ENCODE measurements around the gene MBD4.
A peak's percentile ranks its signal among the peaks of the same experiment; 100 is the strongest.

The MBD4 gene

DNA sequence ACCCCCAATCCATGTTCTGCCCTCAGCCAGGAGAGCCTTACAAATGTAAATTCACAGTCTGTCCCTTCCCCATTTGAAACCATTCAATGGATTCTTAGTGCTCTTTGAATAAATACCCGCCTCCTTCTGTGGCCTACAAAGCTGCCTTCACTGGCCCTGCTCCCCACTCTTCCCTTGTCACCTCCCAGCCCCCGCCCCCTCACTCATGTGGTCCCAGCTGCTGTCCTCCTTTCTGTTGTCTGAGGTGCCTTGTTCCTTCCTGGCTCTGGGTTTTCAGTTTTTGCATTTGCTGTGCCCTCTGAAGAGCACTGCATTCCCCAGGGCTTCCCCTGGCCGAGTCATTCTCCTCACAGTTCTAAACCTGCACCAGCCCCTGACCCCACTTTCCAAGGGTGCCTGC is 14.5 kb downstream of the MBD4 start:
- H3K4me3 ChIP-seq (replicated peaks; ENCODE audit: low read depth, low read length) = no peak overlapping the region
- DNase-seq (ENCODE audit: extremely low read depth, low read depth) = no peak
- TF ChIP-seq, protein P1, sequence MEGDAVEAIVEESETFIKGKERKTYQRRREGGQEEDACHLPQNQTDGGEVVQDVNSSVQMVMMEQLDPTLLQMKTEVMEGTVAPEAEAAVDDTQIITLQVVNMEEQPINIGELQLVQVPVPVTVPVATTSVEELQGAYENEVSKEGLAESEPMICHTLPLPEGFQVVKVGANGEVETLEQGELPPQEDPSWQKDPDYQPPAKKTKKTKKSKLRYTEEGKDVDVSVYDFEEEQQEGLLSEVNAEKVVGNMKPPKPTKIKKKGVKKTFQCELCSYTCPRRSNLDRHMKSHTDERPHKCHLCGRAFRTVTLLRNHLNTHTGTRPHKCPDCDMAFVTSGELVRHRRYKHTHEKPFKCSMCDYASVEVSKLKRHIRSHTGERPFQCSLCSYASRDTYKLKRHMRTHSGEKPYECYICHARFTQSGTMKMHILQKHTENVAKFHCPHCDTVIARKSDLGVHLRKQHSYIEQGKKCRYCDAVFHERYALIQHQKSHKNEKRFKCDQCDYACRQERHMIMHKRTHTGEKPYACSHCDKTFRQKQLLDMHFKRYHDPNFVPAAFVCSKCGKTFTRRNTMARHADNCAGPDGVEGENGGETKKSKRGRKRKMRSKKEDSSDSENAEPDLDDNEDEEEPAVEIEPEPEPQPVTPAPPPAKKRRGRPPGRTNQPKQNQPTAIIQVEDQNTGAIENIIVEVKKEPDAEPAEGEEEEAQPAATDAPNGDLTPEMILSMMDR (IDR thresholded peaks at IDR 0.05; ENCODE audit: low read depth, low read length, missing control alignments) = no peak

DNA sequence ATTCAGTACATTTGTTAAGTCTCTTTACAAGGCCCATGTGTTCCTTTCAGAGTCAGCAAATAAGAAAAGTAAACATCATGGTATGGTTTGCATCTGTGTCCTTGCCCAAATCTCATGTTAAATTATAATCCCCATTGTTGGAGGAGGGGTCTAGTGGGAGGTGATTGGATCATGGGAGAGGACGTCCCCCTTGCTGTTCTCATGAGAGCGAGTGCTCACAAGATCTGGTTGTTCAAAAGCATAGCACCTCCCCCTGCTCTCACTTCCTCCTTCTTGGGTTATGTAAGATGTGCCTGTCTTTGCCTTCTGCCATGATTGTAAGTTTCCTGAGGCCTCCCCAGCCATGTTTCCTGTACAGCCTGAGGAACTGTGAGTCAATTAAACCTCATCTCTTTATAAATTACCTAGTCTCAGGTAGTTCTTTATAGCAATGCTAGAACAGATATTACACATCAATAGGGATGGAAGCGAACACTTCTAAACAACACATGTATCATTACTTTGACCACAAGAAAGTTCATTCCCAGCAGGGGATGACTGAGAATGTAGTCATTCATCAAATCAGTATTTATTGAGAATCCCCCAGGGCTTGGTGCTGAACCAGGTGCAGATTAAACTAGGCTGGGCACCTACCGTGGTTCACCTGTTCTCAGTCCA is 15.4 kb downstream of the MBD4 start:
- no peak for DNase-seq (ENCODE audit: extremely low read depth, low read depth)
- no peak overlapping the region for H3K4me3 ChIP-seq (replicated peaks; ENCODE audit: low read depth, low read length)
- TF ChIP-seq, protein P1 (IDR thresholded peaks at IDR 0.05; ENCODE audit: low read depth, low read length, missing control alignments) = no peak

DNA sequence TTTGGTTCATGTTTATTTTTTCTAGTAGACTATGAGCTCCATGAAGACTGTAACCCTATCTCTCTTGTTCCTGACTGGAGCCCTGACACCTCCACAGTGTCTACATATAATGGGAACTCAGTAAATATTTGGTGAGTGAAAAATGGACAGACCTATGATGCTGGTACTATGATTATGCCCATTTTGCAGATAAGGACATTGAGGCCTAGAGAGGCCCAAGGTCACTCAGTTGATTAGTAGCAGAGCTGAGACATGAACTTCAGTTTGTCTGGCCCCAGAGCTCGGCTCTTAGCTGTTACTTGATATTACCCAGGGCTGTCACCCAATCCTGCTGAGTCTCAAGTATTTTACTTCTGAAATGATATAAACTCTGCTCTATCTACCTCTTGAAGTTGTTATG is 16.9 kb downstream of the MBD4 start:
- DNase-seq (ENCODE audit: extremely low read depth, low read depth) = no peak
- H3K4me3 ChIP-seq (replicated peaks; ENCODE audit: low read depth, low read length) = no peak overlapping the region
- TF ChIP-seq, protein P1 (IDR thresholded peaks at IDR 0.05; ENCODE audit: low read depth, low read length, missing control alignments) = no peak

DNA sequence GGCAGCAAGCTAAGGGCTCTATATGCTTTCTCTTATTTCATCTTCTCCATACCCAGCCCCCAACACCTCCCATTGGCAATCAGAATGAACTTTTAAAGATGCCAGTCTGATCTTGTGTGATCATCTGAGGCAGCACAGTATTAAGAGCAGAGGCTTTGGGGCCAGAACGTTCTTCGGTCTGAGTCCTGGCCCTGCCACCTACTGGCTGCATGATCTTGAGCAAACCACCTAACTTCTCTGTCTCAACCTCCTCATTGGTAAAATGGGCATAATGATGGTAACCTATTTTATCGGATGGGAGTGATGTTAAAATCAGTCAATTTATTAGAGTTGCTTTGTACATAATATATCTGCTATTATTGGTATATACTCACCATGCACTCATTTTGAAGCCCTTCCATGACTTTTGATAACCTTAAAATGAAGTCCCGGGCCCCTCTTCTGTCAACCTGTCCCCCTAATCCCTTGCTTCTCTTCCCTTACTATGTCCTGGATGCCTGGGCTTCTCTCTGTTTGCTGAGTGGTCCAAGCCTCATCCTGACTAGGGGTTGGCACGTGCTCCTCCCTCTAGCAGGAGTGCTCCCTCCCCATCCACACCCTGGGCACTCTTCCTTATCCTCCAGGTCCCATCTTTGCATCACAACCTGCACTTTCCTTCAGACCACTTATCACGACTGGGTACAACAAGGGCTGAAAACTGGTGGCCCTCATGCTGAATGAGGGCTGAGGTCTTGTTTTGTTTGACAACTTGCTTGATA is 17.6 kb downstream of the MBD4 start:
- no peak overlapping the region for H3K4me3 ChIP-seq (replicated peaks; ENCODE audit: low read depth, low read length)
- TF ChIP-seq, protein P1 (IDR thresholded peaks at IDR 0.05; ENCODE audit: low read depth, low read length, missing control alignments) = peak; percentile 12
- no peak for DNase-seq (ENCODE audit: extremely low read depth, low read depth)

DNA sequence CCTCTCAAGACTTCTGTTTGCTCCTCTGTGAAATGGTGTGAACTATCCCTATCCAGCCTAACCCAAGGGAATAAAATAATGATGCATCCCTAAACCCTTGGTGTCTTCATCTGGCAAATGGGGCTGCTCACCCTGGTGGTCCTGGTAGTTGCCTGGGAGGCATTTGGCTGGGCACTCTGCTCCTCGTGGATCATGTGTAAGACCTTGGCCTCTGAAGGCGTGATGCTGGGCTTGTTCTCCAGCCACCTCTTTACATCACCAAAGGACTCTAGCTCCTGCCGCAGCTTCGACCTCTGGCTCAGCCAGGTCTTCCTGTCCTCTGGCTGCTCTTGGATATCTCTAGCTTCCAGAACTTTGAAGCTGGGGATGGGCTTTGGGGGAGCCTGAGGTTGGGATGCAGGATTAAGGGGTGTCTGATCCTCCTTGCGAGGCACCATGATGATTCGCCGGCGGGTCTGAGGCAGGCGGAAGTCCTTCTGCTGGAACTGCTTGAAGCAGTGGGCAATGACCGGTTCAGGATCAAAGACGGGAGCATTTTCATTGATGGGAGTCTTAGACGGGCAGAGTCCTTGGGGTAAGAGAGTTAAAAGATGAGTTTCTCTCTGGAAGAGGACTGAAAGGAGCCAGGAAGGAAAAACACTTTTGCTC is 18.4 kb downstream of the MBD4 start:
- DNase-seq (ENCODE audit: extremely low read depth, low read depth) = no peak
- H3K4me3 ChIP-seq (replicated peaks; ENCODE audit: low read depth, low read length) = no peak overlapping the region
- TF ChIP-seq, protein P1 (IDR thresholded peaks at IDR 0.05; ENCODE audit: low read depth, low read length, missing control alignments) = no peak

DNA sequence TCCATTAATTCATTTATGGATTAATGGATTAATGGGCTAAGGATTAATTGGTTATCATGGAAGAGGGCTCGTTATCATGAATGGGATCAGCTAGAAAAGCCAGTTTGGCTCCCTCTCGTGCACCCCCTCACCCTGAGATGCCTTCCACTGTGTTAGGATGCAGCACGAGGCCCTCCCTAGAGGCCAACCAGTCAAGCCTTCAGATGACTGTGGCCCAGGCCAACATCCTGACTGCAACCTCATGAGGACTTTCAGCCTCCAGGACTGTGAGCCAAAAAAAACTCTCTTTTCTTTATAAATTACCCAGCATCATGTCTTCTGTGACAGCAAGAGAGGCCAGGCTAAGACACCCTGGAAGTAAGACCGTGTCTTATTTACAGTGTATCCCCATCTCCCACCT is 20.3 kb downstream of the MBD4 start:
- TF ChIP-seq, protein P1 (IDR thresholded peaks at IDR 0.05; ENCODE audit: low read depth, low read length, missing control alignments) = no peak
- no peak for DNase-seq (ENCODE audit: extremely low read depth, low read depth)

More for the DNA sequence above, 20.3 kb downstream of the MBD4 start:
- H3K4me3 ChIP-seq (replicated peaks; ENCODE audit: low read depth, low read length) = no peak overlapping the region
